Measurements from ENCODE around the gene HERC2. TPM values are rescaled to one million over a fixed set of nuclear protein-coding genes. Genes with fewer than 3 reads are reported as not detected.
"Not testable (repeated sequence)": the region's sequence is repeated elsewhere in the genome, so short reads cannot be mapped to it uniquely, and the experiment has no call there.

HERC2 gene
- total and polyA plus RNA-seq, 9 of the 15 experiments (the other 6 are each of a cell fraction or from before 2014, with no cell fraction given), result 10.6 to 84.0 (median 42.6) TPM

GRCh38 chr15:28228990-28229640 lies 92.9 kb downstream of the HERC2 start:
- H3K9ac ChIP-seq (ENCODE audit: insufficient read depth in 1 of 2, low read depth in 2 of 2, low read length in 2 of 2); H3K4me3 ChIP-seq; H2AFZ ChIP-seq (ENCODE audit: low read depth, low read length); H4K20me1 ChIP-seq (replicated peaks; ENCODE audit: control insufficient read depth, insufficient read depth, low read length); BruUV-seq (replicated peaks); CTCF ChIA-PET (ENCODE audit: low intra/inter-chr PET ratio); DNase-seq (ENCODE audit: extremely low read depth in 1 of 4, low spot score in 3 of 4); H3K9me1 ChIP-seq (ENCODE audit: control insufficient read depth, insufficient read depth, low read length); H3K4me2 ChIP-seq (ENCODE audit: insufficient read depth, low read length); intact Hi-C loops (cut with micrococcal nuclease); POLR2A ChIA-PET; FAIRE-seq; H3K27ac ChIP-seq (ENCODE audit: extremely low read depth, low read depth, low read length); H3K79me2 ChIP-seq (ENCODE audit: control insufficient read depth, insufficient read depth, low read length); ATAC-seq; H3K4me1 ChIP-seq (replicated peaks in 1 of 2; ENCODE audit: control insufficient read depth in 2 of 2, insufficient read depth in 2 of 2, low read length in 2 of 2); in situ Hi-C loops (cut with MboI); H3K27me3 ChIP-seq (ENCODE audit: control insufficient read depth in 2 of 2, insufficient read depth in 2 of 2, low read length in 2 of 2); H3K9me3 ChIP-seq (replicated peaks; ENCODE audit: control insufficient read depth, insufficient read depth, low read depth, low read length): not testable (repeated sequence)
- peak; percentile 33 for TF ChIP-seq RFX1 (IDR thresholded peaks at IDR 0.05)
- H3K36me3 ChIP-seq (ENCODE audit: control insufficient read depth, insufficient read depth, low read length), result peaks cover 47% of the 10 kb centered on the region
- WGBS (ENCODE audit: insufficient coverage, low coverage, missing lambda C conversion rate), result 92% methylated on average over 8 of the region's 9 CpGs

- no peak for FAIRE-seq
- TF ChIP-seq ZNF518B (CRISPR knock-in tag; IDR thresholded peaks at IDR 0.05), result no peak
- no peak for TF ChIP-seq ZNF699 (CRISPR knock-in tag; IDR thresholded peaks at IDR 0.05; ENCODE audit: insufficient replicate concordance)
- no peak for TF ChIP-seq NR3C1 (CRISPR knock-in tag; IDR thresholded peaks at IDR 0.05)
- no peak for TF ChIP-seq CEBPZ (IDR thresholded peaks at IDR 0.05; ENCODE audit: borderline replicate concordance, low read depth, low read length)
- no peak for TF ChIP-seq HDAC3 (IDR thresholded peaks at IDR 0.05; ENCODE audit: borderline replicate concordance, partially characterized antibody)
- TF ChIP-seq ZNF41 (CRISPR knock-in tag; conservative IDR thresholded peaks at IDR 0.05), result no peak
- TF ChIP-seq SP2 (IDR thresholded peaks at IDR 0.05; ENCODE audit: extremely low read depth, low read depth, low read length, poor library complexity, severe bottlenecking), result no peak
Measured at GRCh38 chr15:28228096-28228495, 93.9 kb downstream of the HERC2 start.

More at GRCh38 chr15:28228096-28228495, 93.9 kb downstream of the HERC2 start:
- Histone ChIP-seq H3K4me2 (ENCODE audit: insufficient read depth, low read length) (no peak overlapping the region), H3K79me2 (ENCODE audit: control insufficient read depth, insufficient read depth, low read length) (no peaks in the 10 kb centered on the region), H3K9me1 (ENCODE audit: control insufficient read depth, insufficient read depth, low read length) (no peaks in the 10 kb centered on the region), H3K4me1 (replicated peaks in 1 of 2; ENCODE audit: control insufficient read depth in 2 of 2, insufficient read depth in 2 of 2, low read length in 2 of 2) (no peaks in the 10 kb centered on the region), H3K27me3 (ENCODE audit: control insufficient read depth in 2 of 2, insufficient read depth in 2 of 2, low read length in 2 of 2) (no peaks in the 10 kb centered on the region), H4K20me1 (replicated peaks; ENCODE audit: control insufficient read depth, insufficient read depth, low read length) (no peaks in the 10 kb centered on the region), H3K4me3 (no peak overlapping the region), H2AFZ (ENCODE audit: low read depth, low read length) (no peak overlapping the region), H3K27ac (ENCODE audit: extremely low read depth, low read depth, low read length) (no peak overlapping the region), H3K9me3 (replicated peaks; ENCODE audit: control insufficient read depth, insufficient read depth, low read depth, low read length) (no peaks in the 10 kb centered on the region), H3K36me3 (ENCODE audit: control insufficient read depth, insufficient read depth, low read length) (peaks cover 50% of the 10 kb centered on the region), H3K9ac (ENCODE audit: insufficient read depth in 1 of 2, low read depth in 2 of 2, low read length in 2 of 2) (no peak overlapping the region)
- no TSS peak for BruUV-seq (replicated peaks)
- DNase-seq (ENCODE audit: extremely low read depth in 1 of 4, low spot score in 3 of 4) (no peak), ATAC-seq (no peak)
- CTCF ChIA-PET (ENCODE audit: low intra/inter-chr PET ratio), result no interaction called here
- 96% methylated on average over 14 of the region's 18 CpGs for WGBS (ENCODE audit: insufficient coverage, low coverage, missing lambda C conversion rate)
- in situ Hi-C loops (cut with MboI), result no loop called here
- intact Hi-C loops (cut with micrococcal nuclease), result no loop called here
- POLR2A ChIA-PET, result no interaction called here
